Epithelial cell of esophagus (primary cell): ENCODE measurements around the gene ZNF276.

Experiments
- DNase-seq: peaks from one replicate; pipeline ENCODE4 v3.0.0; 2010; ENCODE audit warnings: low read depth
- H3K4me3 ChIP-seq: 2 replicates; pipeline ENCODE4 v1.5.1; 2011; ENCODE audit warnings: mild to moderate bottlenecking, low read length, control low read depth
- CTCF ChIP-seq: IDR thresholded peaks from 2 replicates; pipeline ENCODE4 v1.5.1; 2011; ENCODE audit warnings: low read depth, mild to moderate bottlenecking, low read length, control low read depth, inconsistent platforms; ENCODE audit not compliant: insufficient read depth; ENCODE audit errors: missing control alignments

ZNF276 gene

GRCh38 chr16:89720551-89720812 lies 855 bp upstream of the ZNF276 start:
- no peak for DNase-seq
- no peak for TF ChIP-seq CTCF
- peak overlapping the region; percentile 62 for H3K4me3 ChIP-seq

- TF ChIP-seq CTCF: no peak
- peak overlapping the region; percentile 62 for H3K4me3 ChIP-seq
- DNase-seq: peak; percentile 64
These were observed 432 bp downstream of the ZNF276 start for GRCh38 chr16:89721546-89722391.

GRCh38 chr16:89722392-89723278 lies 1.3 kb downstream of the ZNF276 start:
- H3K4me3 ChIP-seq: peak overlapping the region; percentile 62
- TF ChIP-seq CTCF: no peak
- peak; percentile 85 for DNase-seq

GRCh38 chr16:89723279-89724250 lies 2.2 kb downstream of the ZNF276 start:
- H3K4me3 ChIP-seq: peak overlapping the region; percentile 62
- TF ChIP-seq CTCF: no peak
- peak; percentile 43 for DNase-seq

GRCh38 chr16:89727406-89728120 lies 6.2 kb downstream of the ZNF276 start:
- H3K4me3 ChIP-seq: no peak overlapping the region
- DNase-seq: no peak
- TF ChIP-seq CTCF: no peak

- no peak overlapping the region for H3K4me3 ChIP-seq
- no peak for TF ChIP-seq CTCF
- no peak for DNase-seq
These were observed 8.0 kb downstream of the ZNF276 start for GRCh38 chr16:89729293-89729692.
